Measurements from ENCODE around the gene KLF17. TPM values are rescaled to one million over a fixed set of nuclear protein-coding genes. Genes with fewer than 3 reads are reported as not detected.

KLF17 gene
- total RNA-seq, 2 donors from 2014 or later = not detected

GRCh38 chr1:44144962-44145756, 26.5 kb downstream of the KLF17 start:
- Histone ChIP-seq H3K36me3 (no peaks in the 10 kb centered on the region), H3K4me1 (no peaks in the 10 kb centered on the region), H3K27me3 (no peaks in the 10 kb centered on the region), H3K9me3 (no peaks in the 10 kb centered on the region), H3K4me3 (no peak overlapping the region), H3K27ac (no peak overlapping the region), H3K9ac (ENCODE audit: low read depth in 2 of 2, low read length in 2 of 2) (no peak overlapping the region)
- TF ChIP-seq, protein P1, sequence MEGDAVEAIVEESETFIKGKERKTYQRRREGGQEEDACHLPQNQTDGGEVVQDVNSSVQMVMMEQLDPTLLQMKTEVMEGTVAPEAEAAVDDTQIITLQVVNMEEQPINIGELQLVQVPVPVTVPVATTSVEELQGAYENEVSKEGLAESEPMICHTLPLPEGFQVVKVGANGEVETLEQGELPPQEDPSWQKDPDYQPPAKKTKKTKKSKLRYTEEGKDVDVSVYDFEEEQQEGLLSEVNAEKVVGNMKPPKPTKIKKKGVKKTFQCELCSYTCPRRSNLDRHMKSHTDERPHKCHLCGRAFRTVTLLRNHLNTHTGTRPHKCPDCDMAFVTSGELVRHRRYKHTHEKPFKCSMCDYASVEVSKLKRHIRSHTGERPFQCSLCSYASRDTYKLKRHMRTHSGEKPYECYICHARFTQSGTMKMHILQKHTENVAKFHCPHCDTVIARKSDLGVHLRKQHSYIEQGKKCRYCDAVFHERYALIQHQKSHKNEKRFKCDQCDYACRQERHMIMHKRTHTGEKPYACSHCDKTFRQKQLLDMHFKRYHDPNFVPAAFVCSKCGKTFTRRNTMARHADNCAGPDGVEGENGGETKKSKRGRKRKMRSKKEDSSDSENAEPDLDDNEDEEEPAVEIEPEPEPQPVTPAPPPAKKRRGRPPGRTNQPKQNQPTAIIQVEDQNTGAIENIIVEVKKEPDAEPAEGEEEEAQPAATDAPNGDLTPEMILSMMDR (IDR thresholded peaks at IDR 0.05) = no peak
- DNase-seq = no peak
- intact Hi-C loops (cut with DNase I) = no loop called here

DNA sequence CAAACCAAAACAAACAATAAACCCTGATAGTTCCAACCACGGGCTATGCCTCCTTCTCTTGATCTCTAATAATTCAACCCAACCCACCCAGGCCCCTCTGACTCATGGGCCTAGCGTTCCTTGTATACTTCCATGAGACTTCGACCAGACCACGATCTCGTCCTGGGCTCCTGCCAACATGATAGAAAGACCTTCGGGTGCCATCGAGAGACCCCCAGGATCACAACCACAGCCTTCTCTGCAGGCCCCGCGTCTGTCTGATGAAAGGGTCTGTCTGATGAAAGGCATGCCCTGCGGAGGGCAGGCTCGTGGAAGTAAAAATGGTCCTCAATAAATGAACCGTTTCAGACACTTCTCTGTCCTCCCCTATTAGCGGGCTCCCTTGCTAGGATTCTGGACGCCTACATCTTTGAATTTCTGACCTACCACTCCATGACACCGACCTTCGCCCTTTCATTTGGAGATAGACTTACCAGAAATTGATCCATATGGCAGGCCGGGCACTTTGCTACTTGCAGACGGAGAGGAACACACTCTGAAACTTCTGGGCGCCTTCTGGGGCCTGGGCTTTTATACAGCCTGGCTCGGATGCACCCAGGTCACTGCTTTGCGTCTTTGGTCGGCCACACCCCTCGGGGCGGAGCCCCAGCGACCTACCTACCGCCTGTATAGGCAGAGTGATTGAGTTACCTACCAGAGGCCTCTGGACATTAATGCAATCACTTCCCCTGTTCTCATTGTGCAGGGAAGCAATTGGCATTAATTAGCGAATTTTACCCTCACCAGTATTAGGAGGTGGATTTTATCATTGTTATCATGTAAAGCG, 28.1 kb downstream of the KLF17 start:
- Histone ChIP-seq H3K9me3 (no peaks in the 10 kb centered on the region), H3K27ac (no peak overlapping the region), H3K4me1 (no peaks in the 10 kb centered on the region), H3K4me3 (no peak overlapping the region), H3K9ac (ENCODE audit: low read depth in 2 of 2, low read length in 2 of 2) (no peak overlapping the region), H3K27me3 (no peaks in the 10 kb centered on the region), H3K36me3 (no peaks in the 10 kb centered on the region)
- TF ChIP-seq, protein P1 (IDR thresholded peaks at IDR 0.05) = no peak
- DNase-seq = no peak
- intact Hi-C loops (cut with DNase I) = no loop called here

DNA sequence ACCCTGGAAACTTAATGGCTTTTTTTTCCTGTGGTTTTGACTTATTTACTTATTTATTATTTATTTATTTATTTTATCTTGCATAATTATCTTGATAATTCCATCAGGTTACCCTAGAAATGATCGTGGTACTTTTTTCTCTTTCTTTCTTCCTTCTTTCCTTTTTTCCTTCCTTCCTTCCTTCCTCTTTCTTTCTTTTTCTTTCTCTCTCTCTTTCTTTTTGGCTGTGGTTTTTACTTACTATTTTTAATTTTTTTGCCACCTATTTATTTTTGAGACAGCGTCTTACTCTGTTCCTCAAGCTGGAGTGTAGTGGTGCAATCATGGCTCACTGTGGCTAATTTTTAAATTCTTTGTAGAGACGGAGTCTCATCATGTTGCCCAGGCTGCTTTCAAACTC, 29.0 kb downstream of the KLF17 start:
- no peak for DNase-seq
- intact Hi-C loops (cut with DNase I) = no loop called here
- H3K27ac ChIP-seq = no peak overlapping the region

GRCh38 chr1:44151332-44151731, 32.7 kb downstream of the KLF17 start:
- intact Hi-C loops (cut with DNase I) = no loop called here
- no peak for DNase-seq
- TF ChIP-seq, protein P1 (IDR thresholded peaks at IDR 0.05) = no peak
- H3K9me3 ChIP-seq = no peaks in the 10 kb centered on the region
- no peaks in the 10 kb centered on the region for H3K36me3 ChIP-seq
- no peak overlapping the region for H3K4me3 ChIP-seq
- H3K27me3 ChIP-seq = no peaks in the 10 kb centered on the region
- no peak overlapping the region for H3K9ac ChIP-seq (ENCODE audit: low read depth in 2 of 2, low read length in 2 of 2)
- H3K4me1 ChIP-seq = no peaks in the 10 kb centered on the region
- H3K27ac ChIP-seq = no peak overlapping the region

More for the DNA sequence above, 29.0 kb downstream of the KLF17 start:
- Histone ChIP-seq H3K4me3 (no peak overlapping the region), H3K9ac (ENCODE audit: low read depth in 2 of 2, low read length in 2 of 2) (no peak overlapping the region), H3K4me1 (no peaks in the 10 kb centered on the region), H3K27me3 (no peaks in the 10 kb centered on the region), H3K36me3 (no peaks in the 10 kb centered on the region), H3K9me3 (no peaks in the 10 kb centered on the region)
- TF ChIP-seq, protein P1 (IDR thresholded peaks at IDR 0.05) = no peak

- Histone ChIP-seq H3K27ac (no peak overlapping the region), H3K36me3 (no peaks in the 10 kb centered on the region), H3K27me3 (no peaks in the 10 kb centered on the region), H3K4me3 (no peak overlapping the region), H3K4me1 (no peaks in the 10 kb centered on the region), H3K9me3 (no peaks in the 10 kb centered on the region), H3K9ac (ENCODE audit: low read depth in 2 of 2, low read length in 2 of 2) (no peak overlapping the region)
- intact Hi-C loops (cut with DNase I) = no loop called here
- TF ChIP-seq, protein P1 (IDR thresholded peaks at IDR 0.05) = no peak
- DNase-seq = no peak
Observed at GRCh38 chr1:44151808-44152207, 33.2 kb downstream of the KLF17 start.
